NCI-H748 treated with DMSO at 0.1 percent for 48 hours (cell line): Measurements from ENCODE around the gene RNF217.
A peak's percentile ranks its signal among the peaks of the same experiment; 100 is the strongest.

Experiments used
- DNase-seq: peaks from one replicate; lab custom pipeline; 2025; lab: John Stamatoyannopoulos, UW

RNF217 gene

DNA sequence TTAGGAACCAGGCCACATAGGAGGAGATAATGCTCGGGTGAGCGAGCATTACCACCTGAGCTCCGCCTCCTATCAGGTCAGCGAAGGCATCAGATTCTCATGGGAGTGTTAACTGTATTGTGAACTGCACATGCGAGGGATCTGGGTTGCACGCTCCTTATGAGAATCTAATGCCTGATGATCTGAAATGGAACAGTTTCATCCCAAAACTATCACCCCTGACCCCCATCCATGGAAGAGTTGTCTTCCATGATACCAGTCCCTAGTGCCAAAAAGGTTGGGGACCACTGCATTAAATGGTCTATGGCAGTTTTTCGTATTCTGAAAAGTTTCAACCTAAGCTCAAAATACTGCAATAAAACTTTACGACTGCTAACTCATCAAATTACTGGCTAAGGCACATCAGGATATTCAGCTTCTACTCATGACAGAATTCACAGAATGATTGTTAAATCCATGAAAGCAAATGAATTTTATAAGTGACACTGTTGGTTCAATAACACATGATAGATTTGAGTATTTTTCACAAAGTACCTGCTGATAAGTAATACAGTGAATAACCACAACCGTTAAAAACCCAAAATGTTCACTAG, 25.9 kb downstream of the RNF217 start:
- no peak for DNase-seq

DNA sequence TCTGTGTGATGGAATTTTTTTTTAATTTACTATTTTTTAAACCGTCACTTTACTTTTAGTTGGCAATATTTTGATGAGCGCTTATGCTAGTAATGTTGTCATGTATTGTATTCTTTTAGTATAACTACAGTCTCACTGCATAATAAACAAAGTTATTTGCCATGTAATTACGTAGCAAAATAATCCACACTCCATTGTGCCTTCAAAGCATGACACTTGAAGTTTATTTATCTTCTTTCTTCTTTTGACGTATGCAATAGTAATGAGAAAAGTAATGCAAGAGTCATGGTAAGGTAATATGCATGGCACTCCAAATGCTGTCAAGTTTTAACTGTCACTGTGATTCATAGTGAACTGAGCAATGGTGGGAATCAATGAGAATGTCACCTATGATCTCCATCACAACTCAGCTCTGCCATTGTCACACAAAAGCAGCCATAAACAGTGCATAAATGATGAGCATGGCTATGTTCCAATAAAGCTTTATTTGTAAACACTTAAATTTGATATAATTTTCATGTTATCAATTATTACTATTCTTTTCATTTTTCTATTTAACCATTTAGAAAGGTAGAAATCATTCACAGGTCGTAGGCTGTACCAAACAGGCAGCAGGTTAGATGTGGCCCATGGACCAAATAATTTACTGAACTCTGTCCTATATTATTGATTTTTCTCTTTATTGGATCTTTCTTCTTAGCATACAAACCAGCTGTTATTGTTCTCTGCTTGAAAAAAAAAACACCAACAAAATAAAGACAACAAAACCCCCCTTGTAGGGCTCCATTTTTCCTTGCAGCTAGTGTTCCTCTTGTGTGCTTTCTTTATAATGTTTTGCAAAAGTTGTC, 27.1 kb downstream of the RNF217 start:
- no peak for DNase-seq

DNA sequence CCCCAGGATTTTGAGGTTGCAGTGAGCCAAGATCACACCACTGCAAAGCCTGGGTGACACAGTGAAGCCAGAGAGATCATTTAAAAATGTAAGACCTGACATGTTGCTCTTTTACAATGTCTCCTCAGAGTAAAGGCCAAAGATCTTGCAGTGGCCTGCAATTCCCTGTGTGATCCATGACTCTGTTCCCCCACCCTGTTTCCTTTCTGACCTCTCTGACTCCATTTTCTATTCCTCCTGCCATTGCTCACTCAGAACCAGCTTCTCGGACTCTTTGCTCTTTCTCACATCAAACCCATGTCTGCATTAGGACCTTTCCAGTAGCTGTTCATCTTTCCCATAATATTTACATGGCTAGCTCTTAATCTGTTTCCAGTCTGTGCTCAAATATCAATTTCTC, 28.8 kb downstream of the RNF217 start:
- DNase-seq: no peak

DNA sequence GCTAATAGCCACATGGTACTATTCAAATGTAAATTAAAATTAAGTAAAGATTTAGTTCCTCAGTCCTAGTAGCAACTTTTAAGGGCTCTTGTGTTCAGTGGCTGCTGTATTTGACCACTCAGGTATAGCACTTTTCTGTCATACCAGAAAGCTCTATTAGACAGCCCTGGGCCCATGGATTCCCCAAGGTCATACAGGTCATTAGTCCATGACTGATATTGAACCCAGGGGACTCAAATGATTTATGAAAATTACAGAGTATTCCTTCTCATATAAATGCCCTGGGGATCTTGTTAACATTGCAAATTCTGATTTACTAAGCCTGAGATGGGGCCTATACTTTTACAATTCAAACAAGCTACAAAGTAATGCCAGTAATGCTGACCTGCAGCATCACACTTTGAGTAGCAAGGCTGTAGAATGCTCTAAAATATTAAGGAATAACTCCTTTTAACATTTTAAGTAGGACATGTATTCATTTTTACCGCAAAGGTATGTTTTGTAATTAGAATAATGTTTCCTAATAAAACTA, 29.6 kb downstream of the RNF217 start:
- no peak for DNase-seq

DNA sequence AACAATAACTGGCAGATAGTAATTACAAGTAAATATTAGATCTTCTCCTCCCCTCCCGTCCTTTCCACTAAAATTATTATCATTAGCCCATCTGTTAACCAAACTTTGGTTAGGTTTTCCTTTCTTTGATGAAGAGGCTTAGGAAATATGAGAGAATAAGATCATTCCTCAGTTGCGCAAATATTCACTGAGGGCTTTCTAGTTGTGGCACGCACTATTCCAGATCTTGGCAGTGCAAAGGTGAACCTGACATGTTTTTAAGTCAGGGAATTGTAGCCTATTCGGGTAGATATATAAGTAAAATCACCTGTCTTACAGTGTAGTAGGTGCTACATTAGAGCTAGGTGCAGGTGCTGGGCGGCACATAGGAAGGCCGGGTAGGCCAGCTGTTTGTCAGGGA, 31.1 kb downstream of the RNF217 start:
- DNase-seq: no peak

DNA sequence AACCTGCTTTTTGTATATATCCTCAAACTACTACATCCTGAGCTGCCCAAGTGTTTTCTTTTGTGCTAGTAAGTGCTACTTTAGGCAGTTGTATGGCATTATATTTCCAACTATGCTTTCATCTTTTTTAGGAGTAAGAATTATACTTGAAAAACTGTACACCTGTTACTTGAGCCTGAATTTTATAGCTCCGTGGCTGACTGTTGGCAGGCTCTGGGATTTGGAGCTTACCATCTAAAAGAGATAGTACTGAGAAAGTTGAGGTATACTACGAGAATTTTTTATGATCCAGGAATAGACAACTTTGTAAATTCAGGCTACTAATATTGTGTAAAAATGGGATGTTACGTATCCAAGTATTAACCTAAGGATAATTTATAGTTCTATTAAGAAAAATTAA, 32.4 kb downstream of the RNF217 start:
- no peak for DNase-seq

DNA sequence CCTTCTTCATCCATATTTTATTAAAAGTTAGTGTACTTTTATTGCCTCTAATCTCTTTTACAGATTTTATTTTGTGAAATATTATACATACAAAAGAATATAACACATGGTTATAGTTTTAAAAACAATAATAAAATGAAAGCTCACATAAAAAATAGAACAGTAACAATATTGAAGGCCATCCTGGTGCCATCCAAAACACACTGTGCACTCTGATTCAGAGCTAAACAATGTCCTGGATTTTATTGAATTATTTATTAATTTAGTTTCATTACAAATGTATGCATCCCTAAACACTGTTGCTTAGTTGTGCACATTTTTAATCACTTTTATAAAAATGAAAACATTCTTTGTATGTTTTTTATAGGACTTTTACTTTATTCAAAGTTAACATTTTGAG, 32.9 kb downstream of the RNF217 start:
- DNase-seq: no peak

DNA sequence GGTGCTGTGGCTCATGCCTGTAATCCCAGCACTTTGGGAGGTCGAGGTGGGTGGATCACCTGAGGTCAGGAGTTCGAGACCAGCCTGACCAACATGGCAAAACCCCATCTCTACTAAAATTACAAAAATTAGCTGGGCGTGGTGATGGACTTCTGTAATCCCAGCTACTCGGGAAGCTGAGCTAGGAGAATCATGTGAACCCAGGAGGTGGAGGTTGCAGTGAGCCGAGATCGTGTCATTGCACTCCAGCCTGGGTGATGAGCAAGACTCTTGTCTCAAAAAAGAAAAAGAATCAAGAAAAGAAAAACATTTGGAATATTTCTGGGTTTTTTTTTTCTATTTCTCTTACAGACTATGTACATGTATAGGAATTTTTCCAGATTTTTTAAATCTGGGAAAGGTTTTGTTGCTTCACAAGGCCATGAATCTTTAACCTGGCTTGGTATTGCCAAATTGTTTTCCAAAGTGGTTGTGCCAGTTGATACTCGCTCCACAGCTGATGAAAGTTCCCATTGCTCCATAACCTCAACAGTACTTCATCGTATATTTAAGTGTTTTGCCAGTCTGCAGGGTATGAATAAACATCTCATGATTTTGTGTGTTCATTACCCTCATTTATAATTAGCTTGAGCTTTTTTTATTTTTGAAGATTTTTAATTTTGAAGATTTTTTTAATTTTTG, 33.5 kb downstream of the RNF217 start:
- DNase-seq: no peak

DNA sequence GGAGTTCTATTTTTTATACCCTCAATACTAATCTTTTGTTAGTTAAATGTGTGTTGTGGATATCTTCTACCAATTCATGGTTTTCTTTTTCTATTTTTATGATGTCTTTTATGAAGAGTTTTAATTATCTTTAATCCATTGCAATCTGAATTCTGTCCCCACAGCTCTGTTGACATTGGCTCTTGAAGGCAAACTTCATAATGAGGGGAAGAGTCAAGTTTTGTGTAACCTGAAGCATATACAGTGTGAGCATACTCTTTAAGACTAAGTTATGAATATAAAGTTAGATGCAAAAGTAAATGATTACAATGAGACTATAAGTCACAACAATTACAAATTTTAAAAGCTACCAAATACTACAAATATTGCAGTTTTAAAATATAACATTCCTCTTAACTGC, 34.2 kb downstream of the RNF217 start:
- no peak for DNase-seq

DNA sequence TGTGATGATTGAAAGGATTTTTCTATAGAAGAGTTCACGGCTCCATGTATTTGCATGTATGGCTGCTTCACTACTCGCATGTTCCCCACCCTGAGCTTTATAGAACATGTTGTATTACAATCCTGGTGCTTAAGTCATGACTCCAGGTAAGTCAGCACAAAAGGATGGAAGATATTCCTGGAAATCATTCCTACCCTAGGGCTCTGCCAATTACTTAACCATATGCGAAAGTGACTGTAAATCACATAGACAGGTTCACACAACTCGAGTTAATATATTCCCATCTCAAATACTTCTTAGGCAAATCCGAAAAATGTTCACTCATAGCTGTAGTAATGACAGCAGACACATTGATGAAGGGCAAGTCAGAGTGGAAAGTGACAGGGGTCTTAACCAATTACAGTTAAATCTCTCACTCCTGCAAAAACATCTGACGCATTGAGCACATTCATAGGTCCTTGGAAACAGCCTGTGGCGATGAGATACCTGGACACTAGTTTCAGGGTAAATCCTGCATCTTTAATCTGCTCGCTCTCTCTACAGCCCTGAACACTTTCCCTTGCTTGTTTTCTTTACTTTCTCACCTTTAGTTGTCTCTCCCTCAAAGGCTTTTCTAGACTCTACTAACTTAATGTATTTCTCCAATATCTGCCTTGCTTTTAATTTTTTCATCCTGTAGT, 35.1 kb downstream of the RNF217 start:
- DNase-seq: no peak

DNA sequence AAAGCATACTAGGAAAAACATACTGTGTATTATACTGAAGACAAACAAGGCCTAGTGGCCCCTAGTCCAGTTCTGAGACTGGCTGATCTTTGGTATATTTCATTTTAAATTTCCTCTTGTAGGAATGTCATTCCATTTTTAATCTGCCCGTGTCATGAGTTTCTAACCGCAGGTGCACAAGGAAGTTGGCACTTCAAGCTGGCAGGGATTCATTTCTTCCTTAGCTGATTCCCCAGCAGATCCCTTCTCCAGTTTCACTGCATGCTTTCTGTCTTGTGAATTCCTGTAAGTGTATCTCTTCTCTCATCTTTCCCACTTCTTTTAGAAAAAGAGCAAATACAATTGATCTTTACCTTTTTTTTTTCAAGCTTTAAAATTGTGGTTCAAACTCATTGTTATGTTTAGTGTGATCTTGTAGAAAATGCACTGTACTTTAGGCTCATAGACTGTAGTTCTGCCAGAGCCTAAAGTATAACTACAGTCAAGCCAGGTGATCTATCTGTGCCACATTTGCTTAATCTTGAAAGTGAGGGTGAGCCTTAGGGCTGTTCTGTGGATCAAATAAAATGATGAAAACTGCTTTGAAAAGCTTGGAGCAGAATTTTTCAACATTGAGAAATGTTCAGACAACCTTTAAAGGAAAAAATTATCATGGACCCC, 37.0 kb downstream of the RNF217 start:
- DNase-seq: no peak

DNA sequence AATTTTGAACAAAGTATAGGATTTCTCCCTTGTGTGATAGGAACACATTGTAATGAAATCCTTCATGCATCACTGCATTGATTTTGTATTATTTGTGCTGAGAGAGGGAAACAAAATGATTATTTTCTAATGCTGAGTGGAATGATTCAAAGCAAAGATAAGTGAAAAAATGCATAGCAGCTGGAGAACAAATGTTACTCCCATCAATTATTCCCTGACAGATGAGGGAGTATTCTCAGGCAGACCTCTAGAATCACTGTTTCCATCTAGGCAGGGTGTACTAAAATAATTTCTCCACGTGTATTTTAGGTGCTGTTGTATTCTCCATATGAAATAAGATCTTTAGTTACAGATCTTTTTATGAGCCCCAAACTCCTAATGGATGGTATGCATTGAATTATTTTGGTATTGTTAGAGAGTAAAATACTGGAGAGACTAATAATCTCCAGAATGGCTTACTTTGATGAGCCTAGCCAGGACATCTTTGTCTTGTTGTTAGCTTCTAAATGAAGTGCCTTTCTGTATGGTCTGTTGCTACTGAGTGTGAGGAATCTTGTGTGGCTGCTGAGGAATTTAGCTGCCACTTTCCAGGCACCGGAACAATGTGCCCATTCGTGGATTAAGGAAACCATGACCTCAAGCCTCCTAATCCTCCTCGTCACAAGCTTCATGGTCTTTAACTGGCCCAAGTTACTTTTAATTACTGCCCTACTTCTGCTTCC, 39.6 kb downstream of the RNF217 start:
- no peak for DNase-seq

DNA sequence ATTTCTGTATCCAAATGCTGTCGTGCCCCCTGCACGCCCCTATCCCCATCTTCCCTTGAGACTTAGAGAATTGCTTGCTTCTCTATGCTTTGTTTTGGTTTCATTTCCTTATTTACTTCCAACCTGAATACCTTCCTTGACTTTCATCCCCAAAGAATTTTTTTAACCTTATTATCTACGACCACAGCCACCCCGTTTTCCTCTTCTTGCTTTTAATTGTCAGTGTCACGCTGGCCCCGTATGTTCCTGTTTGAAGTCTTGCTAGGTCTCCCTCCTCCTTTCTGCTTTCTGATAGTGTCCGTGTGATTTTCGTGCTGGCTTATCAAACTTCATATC, 40.1 kb downstream of the RNF217 start:
- no peak for DNase-seq

DNA sequence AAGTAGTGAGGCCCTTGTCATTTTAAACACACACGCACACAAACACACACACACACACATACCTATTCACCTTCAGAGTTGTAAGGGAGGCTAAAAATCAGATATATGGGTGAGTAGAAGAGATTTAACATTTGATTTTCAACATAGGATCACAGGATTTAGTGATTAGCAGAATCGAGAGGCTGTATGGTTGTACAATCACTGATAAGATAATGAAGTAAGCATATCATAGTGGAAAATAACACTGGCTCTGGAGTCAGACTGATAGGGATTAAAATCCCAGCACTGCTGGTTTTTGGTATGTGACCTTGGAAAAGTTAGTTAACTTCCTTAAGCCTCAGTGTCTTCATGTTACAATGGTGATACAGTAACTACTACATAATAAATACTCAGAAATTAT, 40.8 kb downstream of the RNF217 start:
- no peak for DNase-seq

DNA sequence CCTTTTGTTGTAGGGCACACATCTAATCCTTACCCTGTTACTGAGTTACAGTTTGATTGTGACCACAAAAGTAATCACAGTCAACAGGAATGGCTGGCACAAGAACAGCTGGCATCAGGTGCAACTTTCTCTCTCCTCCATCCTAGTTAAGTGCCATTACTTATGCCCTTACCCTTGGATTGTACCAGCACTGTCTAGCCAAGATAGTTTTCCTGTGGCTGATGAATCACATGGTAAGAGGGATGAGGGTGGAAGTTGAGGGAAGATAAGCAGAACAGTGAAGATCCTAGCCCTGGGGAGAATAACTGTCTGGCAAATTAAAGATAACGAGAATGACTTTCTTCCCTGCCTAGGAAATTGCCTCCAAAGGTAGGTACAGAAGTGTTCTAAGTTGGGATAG, 42.0 kb downstream of the RNF217 start:
- no peak for DNase-seq

DNA sequence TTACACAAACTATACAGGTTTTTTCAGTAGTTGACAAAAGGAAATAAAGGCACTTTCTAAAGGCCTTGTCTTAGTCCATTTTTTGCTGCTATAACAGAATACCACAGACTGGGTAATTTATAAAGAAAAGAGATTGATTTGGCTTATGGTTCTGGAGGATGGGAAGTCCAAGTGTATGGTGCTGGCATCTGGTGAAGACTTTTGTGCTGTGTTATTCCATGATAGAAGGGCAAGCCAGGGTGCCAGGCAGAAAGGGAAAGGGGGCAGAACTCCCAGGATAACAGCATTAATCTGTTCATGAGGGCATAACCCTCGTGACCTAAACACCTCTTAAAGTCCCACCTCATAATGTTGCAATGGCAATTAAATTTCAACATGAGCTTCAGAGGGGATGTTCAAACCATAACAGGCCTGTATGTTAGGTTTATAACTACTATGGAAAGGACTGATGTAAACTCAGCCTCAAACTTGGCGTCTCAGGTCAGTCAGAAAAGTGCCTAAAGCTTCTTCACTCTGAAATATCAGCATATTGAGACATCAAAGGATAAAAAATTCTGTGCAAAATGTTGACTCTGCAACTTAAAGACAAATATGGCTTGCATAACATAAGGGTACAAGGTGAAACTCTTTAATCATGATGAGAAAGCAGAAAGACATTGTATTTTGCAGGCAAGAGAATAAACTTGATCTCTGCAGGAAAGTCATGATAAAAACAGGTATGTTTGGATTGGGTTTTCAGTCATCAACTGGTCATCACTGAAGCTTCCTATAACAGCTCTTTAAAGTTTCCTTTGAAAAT, 42.8 kb downstream of the RNF217 start:
- no peak for DNase-seq

DNA sequence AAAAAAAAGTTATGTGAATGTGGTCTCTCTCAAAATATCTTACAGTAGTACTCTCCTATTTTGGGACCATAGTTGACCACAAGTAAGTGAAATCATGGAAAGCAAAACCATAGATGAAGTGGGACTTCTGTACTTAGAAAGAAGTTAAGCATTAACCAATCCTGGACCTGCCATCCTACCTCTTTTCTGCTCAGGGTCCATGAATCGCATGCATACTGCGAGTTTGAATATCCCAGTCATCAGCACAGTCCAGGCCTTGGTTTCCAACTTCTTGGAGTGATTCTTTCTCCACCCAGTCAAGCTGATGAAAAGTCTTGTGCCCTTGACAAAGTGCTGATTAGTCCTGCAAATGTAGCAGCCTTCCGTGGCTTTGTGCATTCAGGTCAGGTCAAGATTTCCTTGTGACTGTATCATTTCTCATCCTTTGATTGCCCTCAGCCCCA, 46.0 kb downstream of the RNF217 start:
- DNase-seq: no peak

DNA sequence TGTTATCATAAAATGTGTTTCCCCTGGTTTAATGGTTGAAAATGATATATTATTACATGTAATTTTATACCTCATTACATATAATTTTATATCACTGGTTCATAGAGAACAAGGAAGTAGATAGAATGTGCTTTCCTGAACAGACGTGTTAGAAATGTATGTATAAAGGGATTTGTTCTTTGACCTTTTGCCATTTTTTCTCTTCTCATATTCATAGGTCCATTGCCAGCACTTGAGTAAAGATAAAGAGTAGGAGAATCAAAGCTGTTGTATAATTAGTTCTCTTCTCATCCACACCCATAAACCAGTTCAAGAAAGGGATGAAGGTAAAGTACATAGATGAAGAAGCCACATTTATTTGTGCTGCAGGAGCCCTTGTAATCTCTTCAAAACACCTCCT, 46.7 kb downstream of the RNF217 start:
- DNase-seq: no peak

DNA sequence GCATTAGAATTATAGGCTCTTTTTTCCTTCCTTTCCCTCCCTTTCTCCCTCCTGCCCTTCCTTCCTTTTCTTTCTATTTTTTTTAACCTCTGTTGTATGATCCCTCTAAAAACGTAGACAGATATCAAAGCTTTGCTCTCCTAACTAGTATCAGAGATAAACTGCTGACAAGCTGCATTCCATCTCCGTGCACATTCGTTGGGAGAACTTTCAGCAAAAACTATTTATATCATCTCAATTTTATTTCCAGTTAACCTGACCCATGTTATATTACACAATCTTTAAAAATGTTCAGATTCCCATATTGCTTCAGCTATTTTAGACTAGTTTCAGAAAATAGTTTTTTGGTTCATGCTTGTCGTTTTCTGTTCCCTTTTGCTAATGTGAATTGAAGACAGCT, 47.3 kb downstream of the RNF217 start:
- no peak for DNase-seq

DNA sequence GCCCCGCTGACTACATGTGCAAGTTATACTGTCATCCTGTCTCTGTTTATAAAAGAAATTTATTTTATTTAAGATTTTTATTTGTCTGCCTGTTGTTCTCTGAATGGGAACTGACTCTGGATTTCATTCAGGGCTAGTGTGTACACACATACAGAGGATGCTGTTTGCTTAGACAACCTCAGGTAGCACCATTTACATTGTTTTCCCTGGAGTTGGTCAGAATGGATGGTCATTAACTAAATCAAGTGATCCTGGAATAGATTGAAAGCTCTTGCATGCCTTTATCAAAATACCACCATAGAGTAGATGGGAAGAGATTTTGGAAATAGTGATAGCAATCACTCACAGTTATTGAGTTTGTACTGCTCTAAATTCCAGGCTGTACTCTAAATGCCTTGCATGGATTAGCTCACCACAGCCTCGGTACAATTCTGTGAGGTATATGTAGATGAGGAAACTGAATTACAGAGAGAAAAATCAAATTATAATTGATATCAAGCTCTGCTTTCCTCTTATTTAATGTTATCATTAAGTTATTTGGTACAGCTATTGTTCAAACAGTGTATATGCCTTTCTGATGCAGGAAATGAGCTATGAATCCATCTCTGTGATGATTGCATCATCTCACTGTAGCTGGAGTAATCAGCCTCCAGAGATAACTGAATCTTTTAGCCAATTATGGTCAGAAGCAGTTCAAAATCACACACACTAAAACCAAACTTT, 51.9 kb downstream of the RNF217 start:
- peak; percentile 42 for DNase-seq
